HG02870 (cell line): Measurements from ENCODE around the gene AP2B1.
"Not testable (repeated sequence)": the region's sequence is repeated elsewhere in the genome, so short reads cannot be mapped to it uniquely, and the experiment has no call there.

Experiments used
- ATAC-seq: cut with Tn5 transposase; IDR thresholded peaks from one replicate; pipeline ENCODE4 v1.9.1; 2021; ENCODE audit warnings: mild to moderate bottlenecking, moderate library complexity; ENCODE audit not compliant: unreplicated experiment

The AP2B1 gene

GRCh38 chr17:35587074-35587961 lies at the start of gene AP2B1:
TSS of gene AP2B1 (plus strand) at chr17:35587322. CDS start at chr17:35594031, 6,709 bp downstream.
- peak; percentile 89 for ATAC-seq

- no peak for ATAC-seq
These were observed 49.5 kb upstream of the AP2B1 start, which contains the start of gene SLFN12L for GRCh38 chr17:35537601-35538141. TSS of gene SLFN12L (minus strand) at chr17:35537678. CDS start at chr17:35522364, 15,314 bp downstream.

GRCh38 chr17:35539659-35540026 lies 47.5 kb upstream of the AP2B1 start:
- no peak for ATAC-seq

GRCh38 chr17:35540589-35541404 lies 46.3 kb upstream of the AP2B1 start:
- ATAC-seq, result no peak

- ATAC-seq, result no peak
These were observed 45.7 kb upstream of the AP2B1 start for GRCh38 chr17:35541434-35541833.

GRCh38 chr17:35542990-35543389 lies 44.1 kb upstream of the AP2B1 start:
- no peak for ATAC-seq

GRCh38 chr17:35543856-35544255 lies 43.3 kb upstream of the AP2B1 start:
- ATAC-seq, result no peak

- no peak for ATAC-seq
These were observed 42.0 kb upstream of the AP2B1 start for GRCh38 chr17:35545150-35545549.

GRCh38 chr17:35546487-35546886 lies 40.6 kb upstream of the AP2B1 start:
- no peak for ATAC-seq

GRCh38 chr17:35548208-35548810 lies 38.8 kb upstream of the AP2B1 start:
- ATAC-seq, result no peak

GRCh38 chr17:35548978-35549377 lies 38.1 kb upstream of the AP2B1 start:
- no peak for ATAC-seq

- no peak for ATAC-seq
These were observed 33.8 kb upstream of the AP2B1 start for GRCh38 chr17:35553310-35553709.

- ATAC-seq, result no peak
These were observed 32.5 kb upstream of the AP2B1 start for GRCh38 chr17:35554668-35555067.

GRCh38 chr17:35555691-35556090 lies 31.4 kb upstream of the AP2B1 start:
- ATAC-seq, result no peak

- ATAC-seq, result no peak
These were observed 29.8 kb upstream of the AP2B1 start for GRCh38 chr17:35557353-35557752.

GRCh38 chr17:35559495-35560210 lies 27.5 kb upstream of the AP2B1 start:
- no peak for ATAC-seq

- no peak for ATAC-seq
These were observed 26.4 kb upstream of the AP2B1 start, which contains the start of gene SLFN14 for GRCh38 chr17:35560703-35561102. TSS of gene SLFN14 (minus strand) at chr17:35560819. CDS start at chr17:35558062, 2,757 bp downstream.

- ATAC-seq, result not testable (repeated sequence)
These were observed 23.9 kb upstream of the AP2B1 start for GRCh38 chr17:35563181-35563580.

- ATAC-seq, result no peak
These were observed 20.2 kb upstream of the AP2B1 start for GRCh38 chr17:35566968-35567367.

- no peak for ATAC-seq
These were observed 18.6 kb upstream of the AP2B1 start for GRCh38 chr17:35568561-35568960.
